Measurements from ENCODE around the gene SLC41A3.

DNA sequence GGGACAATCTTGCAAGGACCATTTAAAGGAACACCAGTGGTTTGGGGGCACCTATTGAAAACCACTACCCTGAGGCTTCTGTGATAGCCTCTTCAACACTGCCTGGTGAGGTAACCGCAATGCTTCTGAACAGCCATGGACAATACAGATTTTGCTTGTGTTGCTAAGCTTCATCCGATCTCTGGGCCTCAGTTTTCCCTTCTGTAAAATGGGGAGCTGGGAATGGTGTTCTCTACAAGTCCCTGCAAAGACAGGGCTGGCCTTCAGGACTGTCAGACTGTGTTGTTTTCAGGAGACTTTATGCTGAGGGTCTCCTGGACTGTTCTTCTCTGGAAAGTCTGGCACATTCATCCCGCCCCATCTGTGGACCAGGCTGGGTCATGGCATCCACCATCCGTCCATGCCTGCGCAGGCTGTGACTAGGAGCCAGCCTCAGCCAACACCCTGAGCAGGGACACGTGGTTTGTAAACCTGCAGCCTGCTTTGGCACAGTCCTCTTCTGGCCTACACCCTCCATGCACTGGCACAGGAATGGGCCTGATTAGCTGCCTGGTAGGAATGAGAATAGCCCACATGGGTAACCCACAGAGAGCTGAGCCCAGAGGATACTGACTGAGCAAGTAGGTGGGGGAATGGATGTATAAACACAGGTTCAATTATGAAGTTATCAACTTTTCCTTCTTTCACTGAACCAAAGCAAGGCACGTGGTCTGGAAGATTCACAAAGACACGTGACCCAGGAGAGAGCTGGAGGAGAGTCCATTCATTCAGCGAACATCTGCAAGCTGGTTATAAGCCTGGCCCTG lies 59.7 kb downstream of the SLC41A3 start:
- TF ChIP-seq, protein P1, sequence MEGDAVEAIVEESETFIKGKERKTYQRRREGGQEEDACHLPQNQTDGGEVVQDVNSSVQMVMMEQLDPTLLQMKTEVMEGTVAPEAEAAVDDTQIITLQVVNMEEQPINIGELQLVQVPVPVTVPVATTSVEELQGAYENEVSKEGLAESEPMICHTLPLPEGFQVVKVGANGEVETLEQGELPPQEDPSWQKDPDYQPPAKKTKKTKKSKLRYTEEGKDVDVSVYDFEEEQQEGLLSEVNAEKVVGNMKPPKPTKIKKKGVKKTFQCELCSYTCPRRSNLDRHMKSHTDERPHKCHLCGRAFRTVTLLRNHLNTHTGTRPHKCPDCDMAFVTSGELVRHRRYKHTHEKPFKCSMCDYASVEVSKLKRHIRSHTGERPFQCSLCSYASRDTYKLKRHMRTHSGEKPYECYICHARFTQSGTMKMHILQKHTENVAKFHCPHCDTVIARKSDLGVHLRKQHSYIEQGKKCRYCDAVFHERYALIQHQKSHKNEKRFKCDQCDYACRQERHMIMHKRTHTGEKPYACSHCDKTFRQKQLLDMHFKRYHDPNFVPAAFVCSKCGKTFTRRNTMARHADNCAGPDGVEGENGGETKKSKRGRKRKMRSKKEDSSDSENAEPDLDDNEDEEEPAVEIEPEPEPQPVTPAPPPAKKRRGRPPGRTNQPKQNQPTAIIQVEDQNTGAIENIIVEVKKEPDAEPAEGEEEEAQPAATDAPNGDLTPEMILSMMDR (IDR thresholded peaks at IDR 0.05; ENCODE audit: low read depth, low read length, missing input control) = no peak
- TF ChIP-seq ATF3 (IDR thresholded peaks at IDR 0.05) (no peak), YY1 (IDR thresholded peaks at IDR 0.05) (no peak), TAF1 (conservative IDR thresholded peaks at IDR 0.05) (no peak)
- TF ChIP-seq, protein P2, sequence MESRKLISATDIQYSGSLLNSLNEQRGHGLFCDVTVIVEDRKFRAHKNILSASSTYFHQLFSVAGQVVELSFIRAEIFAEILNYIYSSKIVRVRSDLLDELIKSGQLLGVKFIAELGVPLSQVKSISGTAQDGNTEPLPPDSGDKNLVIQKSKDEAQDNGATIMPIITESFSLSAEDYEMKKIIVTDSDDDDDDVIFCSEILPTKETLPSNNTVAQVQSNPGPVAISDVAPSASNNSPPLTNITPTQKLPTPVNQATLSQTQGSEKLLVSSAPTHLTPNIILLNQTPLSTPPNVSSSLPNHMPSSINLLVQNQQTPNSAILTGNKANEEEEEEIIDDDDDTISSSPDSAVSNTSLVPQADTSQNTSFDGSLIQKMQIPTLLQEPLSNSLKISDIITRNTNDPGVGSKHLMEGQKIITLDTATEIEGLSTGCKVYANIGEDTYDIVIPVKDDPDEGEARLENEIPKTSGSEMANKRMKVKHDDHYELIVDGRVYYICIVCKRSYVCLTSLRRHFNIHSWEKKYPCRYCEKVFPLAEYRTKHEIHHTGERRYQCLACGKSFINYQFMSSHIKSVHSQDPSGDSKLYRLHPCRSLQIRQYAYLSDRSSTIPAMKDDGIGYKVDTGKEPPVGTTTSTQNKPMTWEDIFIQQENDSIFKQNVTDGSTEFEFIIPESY (IDR thresholded peaks at IDR 0.05) = no peak

Measured in liver (tissue), 3 donors.